Measurements from ENCODE around the gene CDCP2.

GRCh38 chr1:54109129-54110090 is 43.4 kb downstream of the CDCP2 start:
- TF ChIP-seq, protein P1, sequence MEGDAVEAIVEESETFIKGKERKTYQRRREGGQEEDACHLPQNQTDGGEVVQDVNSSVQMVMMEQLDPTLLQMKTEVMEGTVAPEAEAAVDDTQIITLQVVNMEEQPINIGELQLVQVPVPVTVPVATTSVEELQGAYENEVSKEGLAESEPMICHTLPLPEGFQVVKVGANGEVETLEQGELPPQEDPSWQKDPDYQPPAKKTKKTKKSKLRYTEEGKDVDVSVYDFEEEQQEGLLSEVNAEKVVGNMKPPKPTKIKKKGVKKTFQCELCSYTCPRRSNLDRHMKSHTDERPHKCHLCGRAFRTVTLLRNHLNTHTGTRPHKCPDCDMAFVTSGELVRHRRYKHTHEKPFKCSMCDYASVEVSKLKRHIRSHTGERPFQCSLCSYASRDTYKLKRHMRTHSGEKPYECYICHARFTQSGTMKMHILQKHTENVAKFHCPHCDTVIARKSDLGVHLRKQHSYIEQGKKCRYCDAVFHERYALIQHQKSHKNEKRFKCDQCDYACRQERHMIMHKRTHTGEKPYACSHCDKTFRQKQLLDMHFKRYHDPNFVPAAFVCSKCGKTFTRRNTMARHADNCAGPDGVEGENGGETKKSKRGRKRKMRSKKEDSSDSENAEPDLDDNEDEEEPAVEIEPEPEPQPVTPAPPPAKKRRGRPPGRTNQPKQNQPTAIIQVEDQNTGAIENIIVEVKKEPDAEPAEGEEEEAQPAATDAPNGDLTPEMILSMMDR (IDR thresholded peaks at IDR 0.05): no peak
- TF ChIP-seq POLR2A (IDR thresholded peaks at IDR 0.05): no peak
